K562 (cell line): Measurements from ENCODE around the gene TBC1D7. TPM values are rescaled to one million over a fixed set of nuclear protein-coding genes. Genes with fewer than 3 reads are reported as not detected.

Experiments
- CHD4 ChIP-seq: fragments of 200-600 bp; sonication (generic); IDR thresholded peaks from 3 replicates; pipeline ENCODE4 v1.6.1; 2012; ENCODE audit warnings: low read depth, mild to moderate bottlenecking, mixed read lengths, low read length, inconsistent platforms; ENCODE audit not compliant: insufficient read depth, insufficient replicate concordance, poor library complexity, severe bottlenecking
- CREM ChIP-seq: IDR thresholded peaks from 2 replicates; pipeline ENCODE4 v1.6.1; 2014; ENCODE audit warnings: antibody characterized with exemption, low read depth
- FOS ChIP-seq: IDR thresholded peaks from 3 replicates; pipeline ENCODE4 v1.6.1; 2011; ENCODE audit not compliant: insufficient read length; ENCODE audit errors: extremely low read depth
- GATAD2A ChIP-seq: fragments of 450-650 bp; IDR thresholded peaks from 2 replicates; pipeline ENCODE4 v1.6.1; 2017
- MNT ChIP-seq, 2 experiments: fragments of 450-650 bp; conservative IDR thresholded peaks; 2 replicates each; pipeline ENCODE4 v1.6.1; 2017; ENCODE audit warnings: mild to moderate bottlenecking in 2 of 2, moderate library complexity in 2 of 2
- NFIC ChIP-seq: fragments of 450-650 bp; IDR thresholded peaks from 2 replicates; pipeline ENCODE4 v1.6.1; 2017; ENCODE audit warnings: mild to moderate bottlenecking, inconsistent platforms
- PCBP1 ChIP-seq: fragments of 200-400 bp; formaldehyde crosslinking; IDR thresholded peaks from 2 replicates; pipeline ENCODE4 v1.6.1; 2018; ENCODE audit warnings: mild to moderate bottlenecking, low read depth, low read length; ENCODE audit not compliant: poor library complexity, severe bottlenecking
- POLR2AphosphoS5 ChIP-seq: IDR thresholded peaks from 2 replicates; pipeline ENCODE4 v1.6.1; 2011; ENCODE audit warnings: mild to moderate bottlenecking, low read depth, low read length, moderate library complexity; ENCODE audit not compliant: control insufficient read depth, insufficient read depth
- PYGO2 ChIP-seq: fragments of 450-650 bp; IDR thresholded peaks from 2 replicates; pipeline ENCODE4 v1.6.1; 2016; ENCODE audit warnings: mild to moderate bottlenecking, missing genetic modification characterization, moderate library complexity, missing compliant biosample characterization
- RB1 ChIP-seq: fragments of 450-650 bp; IDR thresholded peaks from 2 replicates; pipeline ENCODE4 v1.6.1; 2017; ENCODE audit warnings: low read depth, mild to moderate bottlenecking
- SAP30 ChIP-seq: fragments of 200-600 bp; sonication (generic); IDR thresholded peaks from 2 replicates; pipeline ENCODE4 v1.6.1; 2012; ENCODE audit warnings: borderline replicate concordance, low read depth, mild to moderate bottlenecking, moderate library complexity, low read length, control low read depth, inconsistent platforms; ENCODE audit not compliant: insufficient read depth, poor library complexity, severe bottlenecking
- SMAD3 ChIP-seq: fragments of 450-650 bp; formaldehyde crosslinking; conservative IDR thresholded peaks from 2 replicates; pipeline ENCODE4 v1.4.0; 2020; ENCODE audit warnings: mild to moderate bottlenecking
- SMAD4 ChIP-seq: fragments of 250-450 bp; sonication (Bioruptor Pico); conservative IDR thresholded peaks from 2 replicates; pipeline ENCODE4 v1.8.0; 2021; ENCODE audit warnings: inconsistent platforms, mild to moderate bottlenecking, moderate library complexity
- SPI1 ChIP-seq: IDR thresholded peaks from 2 replicates; pipeline ENCODE4 v1.6.1; 2011; ENCODE audit warnings: low read depth, low read length, control low read depth, borderline replicate concordance
- TCF3 ChIP-seq: sonication (generic); formaldehyde crosslinking; IDR thresholded peaks from 2 replicates; pipeline ENCODE4 v1.4.0; 2020; ENCODE audit warnings: mild to moderate bottlenecking, missing genetic modification reagents
- TEAD4 ChIP-seq, 2 experiments: sonication (generic) in 1 of 2; formaldehyde crosslinking in 1 of 2; IDR thresholded peaks; 2 replicates each; pipeline versions ENCODE4 v1.6.1 to v1.8.0; 2012 to 2022; ENCODE audit warnings: borderline replicate concordance in 1 of 2, inconsistent platforms in 1 of 2, low read length in 1 of 2, mild to moderate bottlenecking in 1 of 2, missing genetic modification reagents in 1 of 2
- XRCC4 ChIP-seq: IDR thresholded peaks from one replicate; pipeline ENCODE4 v1.6.1; 2011; ENCODE audit not compliant: insufficient read depth, insufficient read length; ENCODE audit errors: extremely low read depth
- ZBTB49 ChIP-seq: sonication (generic); formaldehyde crosslinking; IDR thresholded peaks from 2 replicates; pipeline ENCODE4 v1.8.0; 2022; ENCODE audit warnings: missing genetic modification reagents, mild to moderate bottlenecking, borderline replicate concordance
- ZC3H8 ChIP-seq: fragments of 450-650 bp; IDR thresholded peaks from 2 replicates; pipeline ENCODE4 v1.6.1; 2017
- ZNF644 ChIP-seq: fragments of 200-800 bp; sonication (Bioruptor generic); IDR thresholded peaks from 2 replicates; pipeline ENCODE4 v1.6.1; 2016; ENCODE audit warnings: low read depth, missing genetic modification characterization, missing compliant biosample characterization
- polyA plus RNA-seq, 8 experiments: library from polyadenylated mRNA; depleted of rRNA in 4 of 8; stranded (reverse) in 5 of 8; unstranded in 3 of 8; fragments of >200 nt; fragmentation: Nextera tagmentation in 2 of 8; fragmentation: Illumina TruSeq in 1 of 8; extraction: Ambion mirVana in 2 of 8; extraction: Trizol in 1 of 8; gene quantifications; 2 replicates each; pipeline versions ENCODE4 v1.2.1 to v1.2.3, GENCODE V29; 2011 to 2014; ENCODE audit warnings: inconsistent platforms in 1 of 8, missing spikeins in 1 of 8
- total RNA-seq, 7 experiments: library from RNA; depleted of rRNA in 6 of 7; stranded (reverse); fragments of >200 nt in 6 of 7; fragmentation: Illumina TruSeq in 2 of 7; extraction: Trizol in 2 of 7; gene quantifications; 2 replicates each; pipeline versions ENCODE4 v1.2.1 to v1.2.3, GENCODE V29; 2011 to 2021; ENCODE audit warnings: low replicate concordance in 1 of 7
- TF ChIP-seq, protein P1 (sequence below): fragments of 450-650 bp; IDR thresholded peaks from 2 replicates; pipeline ENCODE4 v1.6.1; 2018; ENCODE audit warnings: mild to moderate bottlenecking, low read depth; ENCODE audit not compliant: partially characterized antibody

The TBC1D7 gene
- total and polyA plus RNA-seq, 9 of the 15 experiments (the other 6 are each of a cell fraction or from before 2014, with no cell fraction given), result 49.4 to 107 (median 61.1) TPM

DNA sequence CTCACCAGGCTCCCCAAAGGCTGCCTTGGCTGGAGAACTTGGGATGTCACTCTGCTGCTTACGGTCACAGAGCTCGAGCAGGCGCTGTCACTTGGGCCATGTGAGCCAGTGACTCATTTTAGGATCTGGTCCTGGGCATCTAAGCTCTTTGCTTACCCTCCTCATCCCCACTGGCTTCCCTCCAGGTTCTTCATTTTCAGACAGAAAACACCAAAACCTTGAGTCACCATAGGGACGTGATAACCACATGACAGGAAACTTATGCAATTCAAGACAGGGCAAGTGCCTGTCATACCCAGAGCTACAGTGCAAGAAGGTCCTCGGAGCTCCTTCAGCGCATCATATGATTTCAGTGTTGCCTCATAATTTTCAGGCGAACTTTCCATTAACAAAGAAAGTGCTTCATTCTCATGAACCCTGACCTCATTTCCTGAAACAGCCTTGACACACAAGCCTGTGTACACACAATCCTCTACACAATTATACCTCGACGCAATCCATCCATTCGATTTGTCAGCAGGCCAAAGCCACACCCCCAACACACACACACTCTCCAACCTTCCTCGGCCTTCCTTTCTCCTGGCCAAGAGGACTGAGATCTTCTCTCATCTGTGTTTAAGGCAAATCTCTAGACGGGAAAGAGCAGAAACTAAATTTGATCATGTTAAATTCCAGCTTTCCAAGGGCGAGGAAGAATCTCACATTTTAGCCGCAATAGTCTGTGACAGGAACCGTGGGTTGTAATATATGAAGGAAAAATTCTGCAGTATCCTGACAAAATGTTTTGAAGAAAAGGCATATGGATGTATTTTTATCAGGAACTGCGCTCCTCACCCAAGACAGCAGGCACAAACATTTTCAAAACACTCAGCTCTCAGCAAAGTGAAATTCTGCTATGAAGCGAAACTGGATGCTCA, 25.3 kb downstream of the TBC1D7 start (continued):
- TF ChIP-seq MNT (conservative IDR thresholded peaks at IDR 0.05), result peak; percentile 81 to 92
- no peak for TF ChIP-seq ZBTB49 (CRISPR knock-in tag)
- 0 out of 2 replicates have a peak, but pooled peaks have one; percentile 14 for TF ChIP-seq SMAD3
- peak; percentile 39 for TF ChIP-seq SAP30
- TF ChIP-seq RB1, result no peak
- TF ChIP-seq PCBP1, result no peak
- TF ChIP-seq XRCC4, result no peak
- TF ChIP-seq POLR2AphosphoS5, result 0 out of 2 replicates have a peak, but pooled peaks have one; percentile 28
- TF ChIP-seq, protein P1, sequence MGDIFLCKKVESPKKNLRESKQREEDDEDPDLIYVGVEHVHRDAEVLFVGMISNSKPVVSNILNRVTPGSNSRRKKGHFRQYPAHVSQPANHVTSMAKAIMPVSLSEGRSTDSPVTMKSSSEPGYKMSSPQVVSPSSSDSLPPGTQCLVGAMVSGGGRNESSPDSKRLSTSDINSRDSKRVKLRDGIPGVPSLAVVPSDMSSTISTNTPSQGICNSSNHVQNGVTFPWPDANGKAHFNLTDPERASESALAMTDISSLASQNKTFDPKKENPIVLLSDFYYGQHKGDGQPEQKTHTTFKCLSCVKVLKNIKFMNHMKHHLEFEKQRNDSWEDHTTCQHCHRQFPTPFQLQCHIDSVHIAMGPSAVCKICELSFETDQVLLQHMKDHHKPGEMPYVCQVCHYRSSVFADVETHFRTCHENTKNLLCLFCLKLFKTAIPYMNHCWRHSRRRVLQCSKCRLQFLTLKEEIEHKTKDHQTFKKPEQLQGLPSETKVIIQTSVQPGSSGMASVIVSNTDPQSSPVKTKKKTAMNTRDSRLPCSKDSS, result no peak
- no peak for TF ChIP-seq SPI1
- no peak for TF ChIP-seq CHD4
- 0 out of 2 replicates have a peak, but pooled peaks have one; percentile 21 for TF ChIP-seq GATAD2A
- TF ChIP-seq TCF3, result peak; percentile 54
- peak; percentile 41 for TF ChIP-seq FOS
- TF ChIP-seq TEAD4 (IDR thresholded peaks at IDR 0.05; ENCODE audit: low read length), result peak; percentile 58
- TF ChIP-seq TEAD4 (CRISPR knock-in tag; IDR thresholded peaks at IDR 0.05; ENCODE audit: borderline replicate concordance), result no peak
- TF ChIP-seq SMAD4, result peak; percentile 84
- TF ChIP-seq ZNF644 (tag), result no peak; the same call in 1 of the 2 replicates
- TF ChIP-seq ZC3H8, result no peak
- 0 out of 2 replicates have a peak, but pooled peaks have one; percentile 59 for TF ChIP-seq PYGO2 (tag)
- peak; percentile 50; the same call in 1 of the 2 replicates for TF ChIP-seq CREM
- peak; percentile 91 for TF ChIP-seq NFIC
